Islet of Langerhans (tissue), 1 donor: ENCODE data around the gene GRIP2.
"Not testable (repeated sequence)": the region's sequence is repeated elsewhere in the genome, so short reads cannot be mapped to it uniquely, and the experiment has no call there.

ENCODE experiments used
- FAIRE-seq: peaks from one replicate; lab custom pipeline; 2011; peaks lifted over from hg19 to GRCh38; lab: Jason Lieb, UNC

GRIP2 gene

DNA sequence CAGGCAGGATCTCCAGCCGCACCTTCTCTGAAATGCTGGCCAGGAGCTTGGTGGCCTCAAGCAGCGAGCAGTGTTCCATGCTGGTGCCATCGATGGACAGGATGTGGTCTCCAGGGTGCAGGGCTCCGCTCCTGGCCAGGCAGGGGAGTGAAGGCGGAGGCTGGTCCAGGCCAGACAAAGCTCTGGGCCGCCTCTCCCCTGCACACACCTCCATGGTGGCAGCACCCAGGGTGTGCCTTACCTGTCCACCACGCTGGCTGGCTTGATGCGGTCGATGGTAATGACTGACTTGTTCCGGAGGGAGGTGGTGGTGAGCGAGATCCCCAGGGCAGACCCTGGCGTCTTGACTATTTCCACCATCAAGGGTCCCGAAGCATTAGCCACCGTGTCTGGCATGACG, 20.0 kb downstream of the GRIP2 start:
- no peak for FAIRE-seq

DNA sequence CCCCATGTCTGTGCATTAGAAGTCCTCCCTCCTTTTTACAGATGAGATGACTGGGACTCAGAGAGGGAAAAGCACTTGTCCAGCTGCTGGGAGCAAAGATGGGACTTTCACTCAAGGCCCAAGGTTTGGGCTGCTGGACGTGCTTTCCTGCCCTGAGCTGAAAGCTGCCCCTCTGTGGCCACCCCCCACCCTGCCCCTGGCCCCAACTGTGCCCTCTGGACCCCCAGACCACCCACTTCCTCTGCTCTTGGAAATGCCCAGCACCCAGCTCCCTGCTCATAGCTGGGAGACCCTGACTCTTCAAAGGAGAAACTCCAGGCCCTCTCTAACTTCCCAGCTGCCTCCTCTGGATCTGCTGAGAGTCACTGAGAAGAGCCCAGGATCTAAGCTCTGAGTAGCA, 20.7 kb downstream of the GRIP2 start:
- no peak for FAIRE-seq

DNA sequence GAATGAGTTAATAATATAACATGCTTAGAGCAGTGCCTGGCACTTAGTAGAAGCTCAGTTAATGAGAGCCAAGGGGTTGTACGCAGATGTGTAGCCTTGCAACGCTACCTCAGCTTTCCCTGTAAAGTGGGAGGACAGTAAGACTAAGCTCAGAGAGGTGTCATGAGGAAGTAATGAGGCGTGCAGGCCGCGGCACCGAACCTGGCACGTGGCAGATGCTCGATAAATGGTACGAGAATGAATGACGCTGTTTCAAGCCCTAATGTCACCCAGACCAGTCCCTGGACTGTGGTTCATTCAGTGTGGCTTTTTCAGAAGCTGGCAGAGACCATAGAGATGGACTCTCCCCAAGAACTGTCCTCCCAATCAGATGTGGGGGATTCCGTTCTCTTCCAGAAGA, 21.2 kb downstream of the GRIP2 start:
- no peak for FAIRE-seq

DNA sequence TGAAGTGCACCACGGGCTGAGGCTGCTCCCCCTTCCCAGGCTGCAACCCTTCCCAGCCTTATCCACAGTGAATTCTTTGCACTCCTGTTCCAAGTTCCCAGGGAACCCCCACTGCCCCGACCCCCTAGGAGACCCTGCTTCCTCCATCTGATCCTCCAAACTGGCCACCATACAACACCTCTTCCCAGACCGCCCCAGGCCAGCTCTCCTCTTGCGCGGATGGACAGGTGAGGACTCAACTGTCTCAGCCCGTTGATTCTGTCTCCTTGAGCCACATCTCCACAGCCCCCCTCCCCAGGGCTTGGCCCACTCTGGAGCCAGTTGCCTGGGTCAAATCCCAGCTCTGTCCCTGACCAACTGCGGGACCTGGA, 21.7 kb downstream of the GRIP2 start:
- FAIRE-seq = no peak

- FAIRE-seq = no peak
Observed at GRCh38 chr3:14517601-14518431, 22.3 kb downstream of the GRIP2 start.

DNA sequence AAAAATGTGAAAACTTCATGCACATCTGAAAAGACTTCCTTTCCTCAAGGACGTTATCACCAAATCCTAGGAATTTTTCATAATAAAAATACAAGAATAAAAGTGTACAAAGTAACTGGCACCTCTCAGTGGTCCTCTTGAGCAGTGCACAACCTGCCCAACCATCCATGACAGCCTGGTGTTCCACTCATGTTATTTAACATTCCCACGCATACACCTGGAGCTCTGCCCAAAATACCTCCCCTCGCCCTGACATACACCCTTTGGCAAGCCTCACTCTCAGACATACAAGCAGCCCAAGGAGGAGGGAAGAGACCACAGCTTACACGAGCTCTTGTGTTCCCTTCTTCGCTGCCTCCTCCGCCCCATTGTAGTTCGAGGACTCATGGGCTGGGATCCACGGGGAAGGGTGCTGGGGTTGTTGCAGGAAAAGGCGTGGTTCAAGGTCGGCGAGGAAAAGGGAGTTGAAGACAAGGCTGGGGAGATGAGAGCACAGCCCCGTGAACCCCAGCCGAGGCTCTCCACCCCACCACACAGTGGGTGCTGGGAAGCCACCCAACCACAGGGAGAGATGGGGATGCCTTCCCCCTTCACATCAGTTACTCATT, 23.3 kb downstream of the GRIP2 start:
- FAIRE-seq = no peak

DNA sequence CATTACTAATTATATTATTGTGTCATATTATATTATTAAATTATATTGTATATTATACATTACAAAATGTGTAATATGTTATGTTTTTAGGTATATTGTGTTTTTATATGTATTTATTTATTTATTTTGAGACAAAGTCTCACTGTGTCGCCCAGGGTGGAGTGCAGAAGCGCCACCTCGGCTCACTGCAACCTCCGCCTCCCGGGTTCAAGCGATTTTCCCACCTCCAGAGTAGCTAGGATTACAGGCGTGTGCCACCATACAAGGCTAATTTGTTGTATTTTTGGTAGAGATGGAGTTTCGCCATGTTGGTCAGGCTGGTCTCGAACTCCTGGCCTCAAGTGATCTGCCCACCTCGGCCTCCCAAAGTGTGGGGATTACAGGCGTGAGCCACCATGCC, 24.6 kb downstream of the GRIP2 start:
- not testable (repeated sequence) for FAIRE-seq

DNA sequence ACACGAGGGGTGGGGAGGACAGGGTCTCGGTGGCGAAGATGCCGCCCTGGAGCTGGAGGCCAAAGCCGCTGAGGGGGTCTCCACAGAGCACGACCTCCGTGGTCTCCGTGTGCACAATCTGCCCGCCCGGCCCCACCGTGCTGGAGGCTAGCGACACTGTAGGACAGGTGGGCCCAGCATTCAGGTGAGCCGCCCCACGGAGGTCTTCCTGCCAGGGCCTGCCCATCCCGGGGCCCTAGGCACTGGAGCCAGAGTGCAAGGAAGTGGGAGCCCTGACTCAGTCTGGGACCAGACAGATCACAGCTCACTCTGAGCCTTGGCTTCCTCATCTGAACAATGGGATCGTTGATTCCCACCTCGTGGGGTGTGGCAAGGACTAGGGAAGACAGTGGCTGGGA, 25.8 kb downstream of the GRIP2 start:
- FAIRE-seq = no peak

DNA sequence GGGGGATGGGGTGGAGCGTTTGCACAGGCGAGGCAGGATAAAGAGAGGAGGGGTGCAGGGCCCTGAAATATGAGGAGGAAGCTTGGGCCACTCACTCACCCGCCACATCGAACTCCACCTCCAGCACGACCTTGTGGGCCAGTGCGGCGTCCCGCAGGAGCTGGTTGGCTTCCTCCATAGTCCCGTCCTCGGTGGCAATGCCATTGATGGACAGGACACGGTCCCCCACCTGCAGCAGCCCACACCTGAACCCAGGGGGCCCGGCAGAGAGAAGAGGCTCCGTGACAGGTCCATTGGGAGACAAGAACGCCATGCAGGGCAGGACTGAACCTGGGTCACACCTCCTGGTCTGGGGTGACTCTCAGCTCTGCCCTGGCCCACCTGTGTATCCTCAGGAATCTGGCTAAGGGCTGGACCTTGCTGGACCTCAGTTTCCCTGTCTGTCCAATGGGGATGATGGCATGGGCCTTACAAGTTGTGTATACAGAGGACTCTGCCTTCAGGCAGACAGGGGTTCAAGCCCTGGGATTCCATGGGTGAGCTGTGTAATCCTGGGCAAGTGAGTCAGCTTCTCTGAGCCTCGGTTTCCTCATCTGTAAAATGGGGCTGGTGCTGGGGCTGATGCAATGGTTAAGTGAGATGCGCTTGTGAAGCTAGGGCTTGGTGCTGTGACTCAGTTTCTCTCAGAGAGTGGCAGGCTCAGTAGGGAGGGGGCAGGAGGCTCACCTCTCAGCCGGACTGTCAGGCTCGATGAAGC, 26.4 kb downstream of the GRIP2 start:
- no peak for FAIRE-seq

- FAIRE-seq = no peak
Observed at GRCh38 chr3:14512942-14513327, 27.2 kb downstream of the GRIP2 start.

GRCh38 chr3:14512281-14512941, 27.7 kb downstream of the GRIP2 start:
- no peak for FAIRE-seq

GRCh38 chr3:14511623-14512280, 28.4 kb downstream of the GRIP2 start:
- no peak for FAIRE-seq

GRCh38 chr3:14510838-14511622, 29.1 kb downstream of the GRIP2 start:
- no peak for FAIRE-seq

GRCh38 chr3:14509796-14510100, 30.4 kb downstream of the GRIP2 start:
- no peak for FAIRE-seq

GRCh38 chr3:14508966-14509795, 31.0 kb downstream of the GRIP2 start:
- FAIRE-seq = no peak

- no peak for FAIRE-seq
Observed at GRCh38 chr3:14508505-14508819, 31.7 kb downstream of the GRIP2 start.

GRCh38 chr3:14507757-14508504, 32.2 kb downstream of the GRIP2 start:
- FAIRE-seq = no peak

DNA sequence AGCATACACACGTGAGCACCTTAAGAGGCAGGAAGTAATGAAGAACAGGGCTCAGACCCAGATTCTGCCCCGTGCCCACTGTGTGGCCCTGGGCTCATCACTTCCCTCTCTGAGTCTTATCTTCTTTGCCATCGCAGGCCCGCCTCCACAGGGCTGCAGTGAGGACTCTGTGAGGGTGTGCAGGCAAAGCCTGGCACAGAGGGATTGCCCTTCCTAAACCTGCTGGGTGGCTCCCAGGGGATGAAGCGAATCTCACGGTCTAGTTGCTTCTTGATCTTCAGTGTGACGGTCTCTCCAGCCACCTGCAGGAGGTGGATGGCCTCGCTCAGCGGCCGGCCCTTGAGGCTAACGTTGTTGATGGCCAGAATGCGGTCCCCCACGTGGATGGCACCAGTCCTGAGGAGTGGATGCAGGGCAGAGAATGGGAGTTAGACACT, 32.8 kb downstream of the GRIP2 start:
- FAIRE-seq = no peak

DNA sequence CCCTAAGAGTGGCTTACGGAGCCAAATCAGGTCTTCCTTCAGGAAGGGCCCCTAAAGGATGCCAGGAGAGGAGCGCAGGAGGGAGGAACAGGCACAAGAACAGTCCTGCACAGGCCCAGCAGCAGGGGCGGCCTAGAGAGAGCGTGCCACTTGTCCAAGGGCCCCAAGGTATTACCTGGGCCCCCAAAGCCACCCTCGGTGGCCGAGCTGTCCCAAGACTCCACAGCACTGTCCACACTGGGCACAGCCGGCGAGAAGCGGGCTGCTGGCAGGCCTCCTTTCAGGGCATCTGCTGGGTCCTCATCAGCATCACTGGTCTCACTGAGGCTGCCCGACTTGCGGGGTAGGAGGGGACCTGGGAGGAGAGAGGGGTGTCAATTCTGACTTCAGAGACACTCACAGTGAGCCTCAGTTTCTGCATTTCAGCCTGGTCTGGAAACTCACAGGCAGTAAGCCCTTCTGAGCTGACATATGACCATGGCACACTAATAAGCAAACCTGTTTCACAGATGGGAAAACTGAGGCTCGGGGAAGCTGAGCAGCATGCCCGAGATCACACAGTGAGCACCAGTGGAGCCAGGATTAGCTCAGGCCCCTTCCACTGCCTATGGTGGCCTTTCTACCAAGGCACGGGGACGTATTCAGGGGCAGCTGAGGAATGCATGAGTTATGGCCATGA, 33.4 kb downstream of the GRIP2 start:
- FAIRE-seq = no peak
